Activated effector memory CD4-positive, alpha-beta T cell treated with anti-CD3 and anti-CD28 coated beads, Interleukin-2, amount 50 U/mL, for 16 hours (primary cell): ENCODE results near the gene CYP46A1.
"Not testable (repeated sequence)": the region's sequence is repeated elsewhere in the genome, so short reads cannot be mapped to it uniquely, and the experiment has no call there.

ENCODE experiments used
- DNase-seq: peaks from one replicate; pipeline ENCODE4 v3.0.0-alpha.2; 2020

The CYP46A1 gene

GRCh38 chr14:99760817-99761216 lies 76.7 kb downstream of the CYP46A1 start:
- DNase-seq = peak; percentile 5

- DNase-seq = not testable (repeated sequence)
Observed at GRCh38 chr14:99762911-99763310, 78.8 kb downstream of the CYP46A1 start.

- peak; percentile 37 for DNase-seq
Observed at GRCh38 chr14:99763527-99764221, 79.6 kb downstream of the CYP46A1 start.

- DNase-seq = peak; percentile 49
Observed at GRCh38 chr14:99764222-99764706, 80.2 kb downstream of the CYP46A1 start.

GRCh38 chr14:99768381-99768780 lies 84.3 kb downstream of the CYP46A1 start:
- DNase-seq = peak; percentile 50

GRCh38 chr14:99769123-99769522 lies 85.0 kb downstream of the CYP46A1 start:
- DNase-seq = peak; percentile 48

- peak; percentile 13 for DNase-seq
Observed at GRCh38 chr14:99769799-99770198, 85.7 kb downstream of the CYP46A1 start.

GRCh38 chr14:99772371-99773283 lies 88.5 kb downstream of the CYP46A1 start:
- peak; percentile 33 for DNase-seq

GRCh38 chr14:99773521-99774497 lies 89.7 kb downstream of the CYP46A1 start:
- DNase-seq = peak; percentile 47

- no peak for DNase-seq
Observed at GRCh38 chr14:99774556-99775307, 90.6 kb downstream of the CYP46A1 start.

- DNase-seq = no peak
Observed at GRCh38 chr14:99775351-99775750, 91.3 kb downstream of the CYP46A1 start.
